HG02678 (cell line): ENCODE measurements around the gene SNRNP48.

Source experiments
- ATAC-seq: cut with Tn5 transposase; IDR thresholded peaks from one replicate; pipeline ENCODE4 v1.9.1; 2021; ENCODE audit warnings: mild to moderate bottlenecking, moderate library complexity; ENCODE audit not compliant: unreplicated experiment

The SNRNP48 gene, protein sequence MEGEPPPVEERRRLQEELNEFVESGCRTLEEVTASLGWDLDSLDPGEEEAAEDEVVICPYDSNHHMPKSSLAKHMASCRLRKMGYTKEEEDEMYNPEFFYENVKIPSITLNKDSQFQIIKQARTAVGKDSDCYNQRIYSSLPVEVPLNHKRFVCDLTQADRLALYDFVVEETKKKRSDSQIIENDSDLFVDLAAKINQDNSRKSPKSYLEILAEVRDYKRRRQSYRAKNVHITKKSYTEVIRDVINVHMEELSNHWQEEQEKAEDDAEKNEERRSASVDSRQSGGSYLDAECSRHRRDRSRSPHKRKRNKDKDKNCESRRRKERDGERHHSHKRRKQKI

DNA sequence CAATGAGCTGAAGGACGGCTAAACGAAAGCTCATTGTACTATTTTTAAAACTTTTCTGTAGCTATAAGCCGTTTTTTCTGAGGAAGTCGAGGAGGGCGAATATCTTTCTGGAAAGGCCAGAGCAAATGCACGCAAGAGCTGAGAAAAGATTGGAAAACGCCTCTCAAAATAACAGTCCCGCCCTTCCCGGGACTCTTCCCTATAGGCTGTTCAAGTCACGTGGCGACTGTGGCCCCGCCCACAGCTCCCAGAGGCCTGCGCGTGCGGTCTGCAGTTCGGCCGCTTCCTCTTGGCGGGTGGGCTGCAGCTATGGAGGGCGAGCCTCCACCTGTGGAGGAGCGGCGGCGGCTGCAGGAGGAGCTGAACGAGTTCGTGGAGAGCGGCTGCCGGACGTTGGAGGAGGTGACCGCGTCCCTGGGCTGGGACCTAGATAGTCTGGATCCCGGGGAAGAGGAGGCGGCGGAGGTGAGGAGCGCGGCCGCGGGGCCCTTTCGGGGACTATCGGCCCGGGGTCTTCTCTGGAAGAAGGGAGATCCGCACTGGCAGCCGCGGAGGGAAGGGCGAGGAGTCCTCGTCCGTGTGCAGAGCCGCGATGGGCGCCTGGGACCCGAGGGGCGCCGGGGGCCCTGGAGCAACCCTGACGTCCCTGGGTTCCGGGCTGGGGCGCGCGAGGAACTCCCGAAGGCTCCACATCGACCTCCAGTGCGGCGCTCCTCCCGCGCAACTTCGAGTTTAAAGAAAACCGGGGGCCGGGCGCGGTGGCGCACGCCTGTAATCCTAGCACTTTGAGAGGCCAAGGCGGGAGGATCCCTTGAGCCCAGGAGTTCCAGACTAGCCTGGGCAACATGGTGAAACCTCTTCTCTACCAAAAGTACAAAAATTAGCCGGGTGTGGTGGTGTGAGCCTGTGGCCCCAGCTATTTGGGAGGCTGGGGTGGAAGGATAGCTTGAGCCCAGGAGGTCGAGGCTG lies at the start of gene SNRNP48:
Gene SNRNP48, plus strand, starts transcription at position 250 of the 969 bp plus-strand sequence. Its CDS starts 60 bp downstream, at position 310.
- ATAC-seq = peak; percentile 100

DNA sequence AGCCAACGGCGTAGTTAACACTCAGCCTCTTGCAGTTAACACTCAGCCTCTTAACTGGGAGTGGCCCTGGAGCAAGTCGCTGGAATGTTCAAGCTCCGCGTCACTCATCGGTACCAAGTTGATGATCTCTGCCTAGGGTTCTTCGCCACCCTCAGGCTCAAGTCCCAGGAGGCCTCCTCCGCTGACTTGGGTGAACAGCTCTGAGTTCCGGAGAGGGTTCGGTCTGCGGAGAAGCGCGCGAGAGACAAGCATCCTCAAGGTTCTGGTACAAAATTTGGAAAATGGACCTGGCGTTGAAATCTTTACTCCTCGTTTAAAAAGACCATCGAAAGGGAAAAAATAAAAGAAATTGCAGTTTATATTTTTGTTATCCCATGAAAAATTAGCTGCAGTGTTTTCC lies 49.4 kb upstream of the SNRNP48 start:
- ATAC-seq = no peak

DNA sequence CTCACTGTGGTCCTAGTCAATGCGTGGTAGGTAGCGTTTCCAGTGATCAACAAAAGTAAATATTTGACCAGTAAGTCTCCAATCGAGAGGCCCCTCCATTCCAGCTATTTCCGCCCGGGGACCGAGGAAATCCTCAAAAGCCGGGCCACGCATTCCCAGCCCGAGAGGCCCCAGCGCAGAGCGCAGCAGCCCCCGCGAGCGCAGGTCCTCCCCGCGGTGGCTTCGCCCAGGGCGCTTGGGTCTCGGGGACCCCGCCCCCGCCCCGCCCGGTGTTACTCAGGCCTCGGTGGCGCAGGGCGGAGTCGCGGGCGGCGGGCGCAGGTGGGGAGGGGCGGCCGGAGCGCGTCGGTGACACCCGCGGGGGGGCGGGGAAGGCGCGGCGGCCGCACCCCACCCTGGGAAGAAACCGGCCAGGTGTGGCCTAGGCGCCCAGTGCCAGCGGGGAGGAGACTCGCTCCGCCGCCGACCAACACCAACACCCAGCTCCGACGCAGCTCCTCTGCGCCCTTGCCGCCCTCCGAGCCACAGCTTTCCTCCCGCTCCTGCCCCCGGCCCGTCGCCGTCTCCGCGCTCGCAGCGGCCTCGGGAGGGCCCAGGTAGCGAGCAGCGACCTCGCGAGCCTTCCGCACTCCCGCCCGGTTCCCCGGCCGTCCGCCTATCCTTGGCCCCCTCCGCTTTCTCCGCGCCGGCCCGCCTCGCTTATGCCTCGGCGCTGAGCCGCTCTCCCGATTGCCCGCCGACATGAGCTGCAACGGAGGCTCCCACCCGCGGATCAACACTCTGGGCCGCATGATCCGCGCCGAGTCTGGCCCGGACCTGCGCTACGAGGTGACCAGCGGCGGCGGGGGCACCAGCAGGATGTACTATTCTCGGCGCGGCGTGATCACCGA lies 48.6 kb upstream of the SNRNP48 start, which contains the start of gene DSP:
Gene DSP, plus strand, starts transcription at position 497 of the 890 bp plus-strand sequence. Its CDS starts 245 bp downstream, at position 742.
- ATAC-seq = no peak

DNA sequence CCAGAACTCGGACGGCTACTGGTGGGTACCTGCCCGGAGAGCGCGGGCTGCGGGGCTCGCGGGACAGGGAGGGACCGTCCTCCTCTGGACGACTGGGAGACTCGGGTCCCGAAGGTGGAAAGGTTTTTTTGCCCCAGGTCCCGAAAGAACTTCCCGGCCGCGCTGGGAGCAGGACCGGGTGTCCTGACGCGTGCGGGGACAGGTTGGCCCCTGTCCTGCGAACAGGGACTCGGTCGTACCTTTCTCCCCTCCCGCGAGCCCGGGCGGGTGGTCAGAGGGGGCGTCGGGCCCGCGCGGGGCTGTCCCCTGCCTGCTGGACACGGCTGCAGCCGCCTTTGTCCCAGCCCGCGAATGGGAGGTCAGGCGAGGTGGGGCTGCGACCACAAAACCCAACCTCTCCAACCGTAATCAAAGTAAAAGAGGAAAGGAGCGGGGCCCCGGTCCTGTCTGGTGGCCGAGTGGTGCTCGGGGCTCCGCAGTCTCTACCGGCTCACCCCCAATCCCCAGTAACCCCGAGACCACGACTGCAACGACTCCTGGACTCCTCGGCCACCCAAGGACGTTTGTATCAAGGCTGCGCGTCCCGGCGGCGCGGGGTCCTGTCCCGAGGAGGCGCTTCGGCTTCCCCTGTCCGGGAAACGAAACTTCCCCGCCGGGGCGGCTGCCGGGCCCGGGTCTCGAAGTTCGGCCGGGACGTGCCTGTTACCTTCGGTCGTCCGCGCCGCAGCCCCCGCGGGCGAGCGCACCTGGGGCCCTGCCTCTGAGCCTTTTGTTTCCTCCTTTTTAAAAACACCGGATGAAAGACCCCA lies 47.7 kb upstream of the SNRNP48 start:
- ATAC-seq = no peak

DNA sequence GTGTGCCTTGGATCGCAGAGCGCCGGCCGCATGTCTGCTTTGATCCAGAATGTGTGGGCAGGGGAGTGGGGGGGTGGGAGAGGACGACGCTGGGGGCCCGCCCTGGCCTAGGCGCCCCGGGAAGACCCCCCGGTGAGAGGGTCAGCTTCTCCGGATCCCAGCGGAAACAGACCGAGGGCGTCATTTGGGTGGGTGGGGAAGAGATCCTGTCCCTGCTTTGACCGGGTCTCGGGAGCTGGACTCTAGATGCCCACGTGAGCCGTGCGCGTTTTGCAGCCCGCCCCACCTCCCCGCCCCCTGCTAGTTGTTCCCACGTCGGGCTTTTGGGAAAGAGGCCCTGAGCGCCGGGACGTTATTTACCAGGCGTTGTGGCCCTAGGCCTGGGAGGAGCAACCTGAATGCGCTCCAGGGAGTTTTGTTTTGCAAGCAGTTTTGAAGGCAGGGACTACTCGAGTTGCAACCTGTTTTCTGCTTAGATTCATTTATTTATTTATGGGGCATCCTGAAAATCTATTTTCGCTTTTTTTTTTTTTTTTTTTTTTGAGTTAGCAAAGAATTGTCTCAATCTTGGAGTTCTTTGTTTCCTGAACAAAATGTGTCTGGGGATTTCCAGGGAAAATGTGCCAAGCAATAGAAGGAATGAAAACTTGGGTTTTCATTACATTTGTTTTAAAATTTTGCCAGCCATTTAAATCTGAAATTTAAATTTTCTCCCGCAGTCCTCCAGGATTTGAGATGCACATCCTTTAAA lies 46.9 kb upstream of the SNRNP48 start:
- no peak for ATAC-seq

DNA sequence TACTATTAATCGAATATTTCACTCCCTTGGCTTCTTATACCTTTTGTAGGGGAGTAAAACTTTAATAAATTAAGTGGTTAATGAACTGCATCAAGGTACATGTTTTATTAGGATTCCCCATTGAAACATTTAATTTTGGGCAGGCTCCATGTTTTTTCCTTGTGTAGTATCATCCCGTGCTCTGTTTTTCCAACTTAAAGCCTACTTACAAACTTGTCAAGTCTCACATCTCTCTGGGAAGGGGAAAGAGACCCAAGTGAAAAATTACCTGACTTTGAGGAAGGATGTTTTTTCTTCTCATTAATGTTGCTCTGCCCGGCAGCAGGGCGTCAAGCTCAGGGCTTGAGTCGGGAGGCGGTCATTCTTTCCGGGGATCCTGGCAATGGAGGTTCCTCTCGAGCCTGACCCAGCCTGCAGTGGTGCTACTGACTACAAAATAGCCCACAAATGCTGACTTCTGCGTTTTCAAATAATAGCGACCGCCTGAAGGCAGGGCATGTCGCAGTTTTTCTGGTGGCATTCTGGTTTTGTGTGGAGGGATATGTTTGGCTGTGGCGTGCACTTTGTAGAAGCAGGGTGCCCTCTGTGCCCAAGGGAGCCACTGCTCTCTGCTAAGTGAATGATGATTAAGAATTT lies 46.1 kb upstream of the SNRNP48 start:
- no peak for ATAC-seq

DNA sequence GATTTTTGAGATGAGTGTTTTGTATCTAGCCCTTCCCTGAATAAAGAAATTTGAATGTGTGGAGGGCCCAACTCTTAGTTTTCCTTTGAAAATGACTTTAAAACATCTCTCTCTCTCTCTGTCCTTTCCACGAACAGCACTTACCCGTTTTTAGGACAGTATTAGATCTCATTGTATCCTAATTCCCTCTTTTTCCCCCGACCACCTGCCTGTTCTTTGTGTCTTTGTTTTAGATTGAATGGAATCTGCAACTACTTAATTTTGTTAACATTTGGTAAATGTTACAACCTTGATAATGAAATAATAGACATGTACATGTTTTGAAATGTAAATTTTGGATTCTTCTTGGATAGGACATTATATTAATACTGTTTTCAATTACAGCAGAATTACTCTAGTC lies 45.4 kb upstream of the SNRNP48 start:
- no peak for ATAC-seq

DNA sequence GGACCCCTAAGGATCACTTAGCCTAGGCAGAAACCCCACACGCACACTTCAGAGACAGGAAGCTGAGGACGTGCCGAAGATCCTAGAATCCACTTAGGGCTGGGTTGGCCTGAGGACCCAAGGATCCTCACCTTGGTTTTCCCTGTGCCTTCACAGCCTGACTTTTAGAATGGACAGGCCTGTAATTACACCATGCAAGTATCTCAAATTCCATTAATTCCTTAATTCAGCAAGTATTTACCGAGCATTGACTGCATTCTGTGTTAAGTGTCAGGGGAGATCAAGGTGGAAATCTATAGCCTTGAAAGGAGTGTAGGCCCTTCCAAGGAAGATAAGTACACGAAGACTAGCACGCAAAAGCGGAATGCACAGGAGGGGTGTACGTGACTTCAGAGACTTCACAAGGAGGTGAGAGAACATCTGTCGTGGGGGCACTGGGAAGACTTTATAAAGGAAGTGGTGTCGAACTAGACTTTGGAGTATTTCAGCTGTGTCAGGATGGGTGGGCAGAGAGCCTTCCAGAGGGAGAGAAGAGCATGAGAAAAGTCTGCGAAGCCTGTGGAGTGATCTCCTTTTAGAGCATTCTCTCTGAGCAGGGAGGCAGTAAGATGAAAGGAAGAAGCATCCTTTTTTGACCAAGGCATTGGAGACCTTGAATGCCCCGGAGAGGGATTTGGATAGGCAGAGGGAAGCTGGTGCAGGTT lies 44.5 kb upstream of the SNRNP48 start:
- ATAC-seq = no peak

DNA sequence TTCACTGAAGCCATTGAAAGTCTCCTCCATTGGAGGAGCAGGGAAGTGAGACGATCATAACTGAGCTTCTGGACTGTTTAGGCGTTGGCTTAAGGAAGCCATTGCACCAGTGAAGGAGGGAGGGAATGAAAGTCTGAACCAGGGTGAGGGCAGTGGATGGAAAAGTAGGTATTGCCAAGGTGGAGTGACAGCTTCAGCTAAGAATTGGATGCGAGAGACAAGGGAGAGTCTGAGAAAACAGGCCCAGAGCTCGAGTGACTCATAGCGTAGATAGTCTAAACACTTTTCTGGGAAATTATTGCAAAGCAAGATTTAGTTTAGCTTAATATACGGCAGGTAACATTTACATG lies 44.0 kb upstream of the SNRNP48 start:
- no peak for ATAC-seq

DNA sequence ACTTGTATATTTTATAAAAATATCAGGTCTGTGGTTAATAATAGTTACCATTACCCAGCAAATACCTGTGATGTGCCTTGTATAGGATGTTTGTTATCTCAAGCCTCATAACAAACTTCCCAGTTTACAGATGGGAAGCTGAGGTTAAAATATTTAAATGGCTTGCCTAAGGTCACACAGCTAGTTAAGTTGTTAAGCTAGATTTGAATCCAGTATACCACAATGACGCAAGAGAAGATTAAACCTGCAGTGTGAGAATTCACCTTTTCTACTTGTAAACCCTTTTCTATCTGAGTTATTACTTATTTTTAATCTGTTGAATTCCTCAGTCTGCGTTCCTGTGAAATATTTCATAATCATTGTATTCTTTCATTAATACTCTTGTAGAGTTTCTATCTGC lies 43.6 kb upstream of the SNRNP48 start:
- no peak for ATAC-seq

DNA sequence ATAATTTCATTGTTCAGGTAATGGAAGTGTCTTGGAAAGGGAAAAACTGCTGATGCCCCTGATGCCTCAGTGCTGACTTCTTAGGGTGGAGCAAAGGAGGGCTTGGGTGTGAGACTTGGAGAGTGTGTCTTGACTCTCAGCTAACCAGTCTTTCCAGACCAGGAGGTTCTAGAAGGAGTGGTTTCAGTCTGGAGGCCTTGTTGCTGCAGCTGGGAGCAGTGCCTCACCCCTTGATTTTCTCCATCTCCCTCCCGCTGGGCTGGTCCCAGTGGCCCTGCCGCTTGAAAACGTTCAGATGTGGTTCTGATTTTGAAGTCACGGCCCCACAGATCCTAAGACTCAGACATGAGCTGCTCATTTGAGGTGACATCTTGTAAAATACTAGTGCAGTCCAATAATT lies 43.1 kb upstream of the SNRNP48 start:
- no peak for ATAC-seq

DNA sequence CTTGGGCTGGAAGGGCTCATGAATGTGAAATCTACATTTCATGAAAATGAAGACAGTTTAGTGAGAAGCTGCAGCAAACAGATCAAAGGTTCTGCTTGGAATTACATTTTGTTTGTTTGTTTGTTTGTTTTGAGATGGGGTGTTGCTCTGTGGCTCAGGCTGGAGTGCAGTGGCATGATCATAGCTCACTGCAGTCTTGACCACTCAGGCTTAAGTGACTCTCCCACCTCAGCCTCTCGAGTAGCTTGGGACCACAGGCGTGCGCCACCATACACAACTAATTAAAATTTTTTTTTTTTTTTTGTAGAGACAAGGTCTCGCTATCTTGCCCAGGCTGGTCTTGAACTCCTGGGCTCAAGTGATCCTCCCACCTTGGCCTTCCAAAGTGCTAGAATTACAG lies 42.7 kb upstream of the SNRNP48 start:
- ATAC-seq = no peak

DNA sequence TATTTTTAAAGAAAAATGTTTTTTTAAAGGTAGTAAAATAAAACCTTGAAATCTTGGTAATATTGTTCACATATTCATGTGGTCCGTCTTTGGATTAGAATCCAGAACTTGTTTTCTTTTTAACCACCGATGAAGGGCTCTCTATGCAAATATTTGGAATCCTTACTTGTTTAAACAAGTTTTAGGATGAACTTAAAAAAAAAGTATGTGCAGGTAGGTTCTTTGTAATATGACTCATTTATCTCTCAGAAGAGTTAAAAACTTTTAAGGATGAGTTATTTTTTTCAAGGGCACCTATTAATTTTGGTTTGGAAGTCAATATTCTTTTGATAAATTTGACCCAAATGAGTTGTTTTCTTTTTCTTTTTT lies 39.6 kb upstream of the SNRNP48 start:
- ATAC-seq = no peak

DNA sequence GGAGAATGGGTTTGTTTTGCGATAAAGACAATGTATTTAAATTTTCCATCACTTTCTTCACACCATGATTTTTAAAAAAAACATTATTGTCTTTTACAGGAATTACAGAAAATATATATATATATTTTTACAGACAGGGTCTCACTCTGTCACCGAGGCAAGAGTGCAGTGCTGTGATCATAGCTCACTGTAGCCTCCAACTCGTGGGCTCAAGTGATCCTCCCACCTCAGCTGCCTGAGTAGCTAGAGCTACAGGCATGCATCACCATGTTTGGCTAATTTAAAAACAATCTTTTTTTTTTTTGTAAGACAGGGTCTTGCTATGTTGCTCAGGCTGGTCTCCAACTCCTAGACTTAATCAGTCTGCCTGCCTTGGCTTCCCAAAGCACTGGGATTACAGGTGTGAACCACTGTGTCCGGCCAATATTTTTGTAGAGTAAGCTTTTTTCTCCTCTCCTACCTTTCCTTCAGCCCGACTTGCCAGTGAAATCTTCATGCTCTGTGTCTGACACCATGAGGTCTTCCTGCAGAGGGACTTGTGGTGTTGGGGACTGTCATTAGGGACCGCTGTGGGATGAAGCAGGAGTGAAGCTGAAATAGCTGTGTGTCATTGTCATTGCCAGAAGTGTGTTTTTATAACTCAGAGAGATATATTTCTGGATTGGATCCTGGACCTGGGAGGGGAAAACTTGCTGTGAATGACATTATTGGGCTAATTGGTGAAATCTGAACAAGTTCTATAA lies 35.3 kb upstream of the SNRNP48 start:
- ATAC-seq = no peak

DNA sequence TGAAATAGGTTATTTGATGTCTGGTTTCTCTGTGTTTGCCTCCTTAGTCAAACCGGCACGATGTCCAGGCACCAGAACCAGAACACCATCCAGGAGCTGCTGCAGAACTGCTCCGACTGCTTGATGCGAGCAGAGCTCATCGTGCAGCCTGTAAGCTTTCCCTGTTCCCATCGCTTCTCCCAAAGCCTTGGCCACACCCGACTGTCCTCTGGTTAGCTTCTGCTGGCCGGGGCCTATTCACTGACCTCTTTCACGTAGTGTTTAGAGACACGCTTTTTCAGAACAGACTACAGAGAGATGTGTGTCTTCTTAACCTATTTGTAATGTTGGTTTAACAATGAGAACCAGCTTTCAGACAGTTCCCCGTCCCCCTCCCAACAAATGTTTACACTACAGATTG lies 34.3 kb upstream of the SNRNP48 start:
- no peak for ATAC-seq

DNA sequence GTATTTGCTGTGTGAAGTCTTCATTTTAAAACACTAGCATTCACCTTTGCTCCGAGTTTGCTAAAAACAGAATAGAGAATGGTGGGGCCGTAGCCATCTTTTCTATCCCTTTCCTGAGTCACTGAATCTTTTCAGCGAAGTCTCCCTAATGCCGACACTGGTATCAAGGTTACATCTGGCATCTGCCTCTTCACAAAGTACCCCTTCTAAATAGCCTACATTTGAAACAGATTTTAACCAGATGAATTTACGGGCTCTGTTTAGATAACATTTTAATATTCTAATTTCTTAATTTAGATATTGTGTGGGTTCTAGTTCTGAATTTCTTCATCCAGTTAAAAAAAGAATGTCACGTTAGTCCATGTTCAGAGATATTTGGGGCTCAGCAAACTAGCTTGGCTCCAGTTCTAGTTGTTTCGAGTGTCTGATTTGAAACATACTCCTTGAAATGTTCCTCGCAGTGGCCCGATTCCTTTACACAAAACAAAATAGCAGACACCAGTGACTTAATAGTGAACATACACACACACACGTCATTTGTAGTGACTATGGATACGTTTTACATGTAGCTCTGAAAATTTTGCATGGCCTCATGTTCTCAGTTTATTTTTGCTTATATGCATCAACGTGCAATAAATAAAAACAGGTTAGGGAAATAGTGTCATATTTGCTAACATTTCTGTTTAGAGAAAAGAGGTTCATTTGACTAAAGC lies 33.4 kb upstream of the SNRNP48 start:
- ATAC-seq = no peak

DNA sequence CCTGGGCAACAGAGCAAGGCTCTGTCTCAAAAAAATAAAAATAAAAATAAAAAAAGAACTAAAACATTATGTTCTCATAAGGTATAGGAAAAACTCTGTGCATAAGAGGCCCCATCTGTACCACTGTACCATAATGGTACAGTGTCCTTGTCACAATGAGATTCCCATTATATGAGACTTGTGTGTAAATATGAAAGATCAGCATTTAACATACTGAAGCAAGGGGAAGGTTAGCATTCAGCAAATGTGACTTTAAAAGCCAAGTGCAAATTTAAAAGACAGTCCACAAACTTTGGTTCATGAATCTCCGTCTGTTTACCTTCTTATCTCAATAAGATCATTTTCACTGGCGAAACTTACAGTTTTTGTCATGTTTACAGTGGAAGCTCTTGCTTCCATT lies 32.3 kb upstream of the SNRNP48 start:
- ATAC-seq = no peak
